HG03457 (cell line): ENCODE measurements around the gene SART3.

ENCODE experiments used
- ATAC-seq: cut with Tn5 transposase; IDR thresholded peaks from one replicate; pipeline ENCODE4 v1.9.1; 2021; ENCODE audit warnings: moderate number of reproducible peaks; ENCODE audit not compliant: unreplicated experiment

SART3 gene

GRCh38 chr12:108530161-108530560 is 30.8 kb downstream of the SART3 start:
- no peak for ATAC-seq

GRCh38 chr12:108527166-108527496 is 33.8 kb downstream of the SART3 start:
- no peak for ATAC-seq

- no peak for ATAC-seq
These were observed 34.3 kb downstream of the SART3 start for GRCh38 chr12:108526482-108527165.

- no peak for ATAC-seq
These were observed 35.3 kb downstream of the SART3 start for GRCh38 chr12:108525681-108526080.

- ATAC-seq = no peak
These were observed 37.6 kb downstream of the SART3 start for GRCh38 chr12:108523365-108523764.

- no peak for ATAC-seq
These were observed 41.4 kb downstream of the SART3 start for GRCh38 chr12:108519558-108519957.

GRCh38 chr12:108518716-108519496 is 42.1 kb downstream of the SART3 start:
- ATAC-seq = no peak

- no peak for ATAC-seq
These were observed 42.8 kb downstream of the SART3 start for GRCh38 chr12:108518101-108518715.

GRCh38 chr12:108517288-108518100 is 43.5 kb downstream of the SART3 start:
- ATAC-seq = no peak

- no peak for ATAC-seq
These were observed 44.3 kb downstream of the SART3 start for GRCh38 chr12:108516511-108517275.

- ATAC-seq = no peak
These were observed 45.1 kb downstream of the SART3 start for GRCh38 chr12:108515916-108516315.

GRCh38 chr12:108514973-108515814 is 45.8 kb downstream of the SART3 start, which contains the start of gene FICD:
Gene FICD (plus strand): TSS chr12:108515277. CDS start chr12:108516973, 1,696 bp downstream.
- ATAC-seq = peak; percentile 77

GRCh38 chr12:108514468-108514972 is 46.5 kb downstream of the SART3 start:
- ATAC-seq = peak; percentile 4

GRCh38 chr12:108511633-108512540 is 49.1 kb downstream of the SART3 start:
- no peak for ATAC-seq

GRCh38 chr12:108510836-108511235 is 50.1 kb downstream of the SART3 start:
- ATAC-seq = no peak

- no peak for ATAC-seq
These were observed 51.2 kb downstream of the SART3 start for GRCh38 chr12:108509806-108510205.

GRCh38 chr12:108507971-108508642 is 52.9 kb downstream of the SART3 start:
- ATAC-seq = no peak

GRCh38 chr12:108505129-108505528 is 55.8 kb downstream of the SART3 start:
- ATAC-seq = no peak
